MCF 10A (cell line): Measurements from ENCODE around the gene PDE6H. TPM values are rescaled to one million over a fixed set of nuclear protein-coding genes. Genes with fewer than 3 reads are reported as not detected.

Experiments
- BruUV-seq: library from RNA; stranded (reverse); fragments of 400-500 nt; replicated peaks from 2 replicates; lab custom pipeline; 2021; lab: Mats Ljungman, UMichigan
- CTCF ChIA-PET: fragments of 300-600 bp; sonication (Branson Sonifier 250); formaldehyde crosslinking; extraction: SDS; loops from one replicate; lab custom pipeline; 2021; ENCODE audit warnings: antibody characterized with exemption, inconsistent platforms; lab: Yijun Ruan, JAX
- POLR2A ChIA-PET: fragments of 300-600, 350-650 bp; sonication (Branson Sonifier 250); formaldehyde crosslinking; extraction: SDS; loops from one replicate; lab custom pipeline; 2020; ENCODE audit warnings: antibody characterized with exemption, inconsistent platforms; lab: Yijun Ruan, JAX
- DNase-seq: peaks from one replicate; pipeline ENCODE4 v3.0.0-alpha.2; 2018; ENCODE audit not compliant: unreplicated experiment
- H3K27ac Mint-ChIP-seq: one replicate; pipeline ENCODE4 v1.8.0; 2022; ENCODE audit warnings: mild to moderate bottlenecking, low read depth, mixed read lengths; ENCODE audit not compliant: unreplicated experiment
- H3K27me3 Mint-ChIP-seq: one replicate; pipeline ENCODE4 v1.8.0; 2022; ENCODE audit warnings: mixed read lengths; ENCODE audit not compliant: insufficient read depth, unreplicated experiment
- H3K36me3 Mint-ChIP-seq: one replicate; pipeline ENCODE4 v1.8.0; 2022; ENCODE audit warnings: mild to moderate bottlenecking, moderate library complexity, mixed read lengths; ENCODE audit not compliant: insufficient read depth, unreplicated experiment
- H3K4me1 Mint-ChIP-seq: one replicate; pipeline ENCODE4 v1.8.0; 2022; ENCODE audit warnings: mixed read lengths; ENCODE audit not compliant: insufficient read depth, unreplicated experiment
- H3K4me3 Mint-ChIP-seq: one replicate; pipeline ENCODE4 v1.8.0; 2022; ENCODE audit warnings: mild to moderate bottlenecking, moderate library complexity, mixed read lengths; ENCODE audit not compliant: unreplicated experiment
- H3K9me3 Mint-ChIP-seq: one replicate; pipeline ENCODE4 v1.8.0; 2022; ENCODE audit warnings: mixed read lengths; ENCODE audit not compliant: unreplicated experiment
- CTCF ChIP-seq: fragments of 200-600 bp; IDR thresholded peaks from one replicate; pipeline ENCODE4 v1.8.0; 2022; ENCODE audit warnings: antibody characterized with exemption, mild to moderate bottlenecking; ENCODE audit not compliant: unreplicated experiment
- intact Hi-C: fragments of 100-400 bp; cut with micrococcal nuclease; formaldehyde crosslinking; loops from 2 replicates; pipeline ENCODE4 v1.14.1; 2022
- total RNA-seq: library from RNA; stranded (reverse); gene quantifications from 2 replicates; pipeline ENCODE4 v1.2.3, GENCODE V29; 2022

The PDE6H gene
- total RNA-seq, 1 experiment from 2014 or later = not detected

- ChIA-PET CTCF (interaction anchor here (0.7 to 1.3 kb wide), 5 partner anchors 75 to 575 kb away, joined by 3 to 5 read pairs (median 4); no protein-coding TSS in a partner anchor), POLR2A (interaction anchor here (0.7 to 1.2 kb wide), 3 partner anchors 10 to 160 kb away, joined by 3 to 4 read pairs (median 4); partner anchors contain the start of gene PDE6H)
- Mint-ChIP-seq H3K36me3 (no peaks in the 10 kb centered on the region), H3K4me1 (peaks cover 24% of the 10 kb centered on the region), H3K4me3 (no peak overlapping the region), H3K27me3 (no peaks in the 10 kb centered on the region), H3K9me3 (no peaks in the 10 kb centered on the region), H3K27ac (no peak overlapping the region)
- no TSS peak for BruUV-seq
- intact Hi-C loops = no loop called here
- no peak for TF ChIP-seq CTCF
- DNase-seq = no peak
Measured at GRCh38 chr12:14957551-14958168, 15.2 kb upstream of the PDE6H start.

GRCh38 chr12:14958361-14959125, 14.3 kb upstream of the PDE6H start:
- no TSS peak for BruUV-seq
- ChIA-PET POLR2A (interaction anchor here (1.0 to 1.2 kb wide), 2 partner anchors 10 to 15 kb away, joined by 4 read pairs; partner anchors contain the start of gene PDE6H), CTCF (interaction anchor here (0.7 kb wide), 1 partner anchor 113 kb away, joined by 3 read pairs; no protein-coding TSS in a partner anchor)
- DNase-seq = no peak
- Mint-ChIP-seq H3K4me3 (no peak overlapping the region), H3K27me3 (no peaks in the 10 kb centered on the region), H3K4me1 (peaks cover 22% of the 10 kb centered on the region), H3K36me3 (no peaks in the 10 kb centered on the region), H3K9me3 (no peaks in the 10 kb centered on the region), H3K27ac (no peak overlapping the region)
- intact Hi-C loops = no loop called here
- TF ChIP-seq CTCF = no peak

GRCh38 chr12:14959126-14959440, 13.8 kb upstream of the PDE6H start:
- no peak for TF ChIP-seq CTCF
- Mint-ChIP-seq H3K4me1 (peaks cover 17% of the 10 kb centered on the region), H3K9me3 (no peaks in the 10 kb centered on the region), H3K36me3 (no peaks in the 10 kb centered on the region), H3K27me3 (no peaks in the 10 kb centered on the region), H3K4me3 (no peak overlapping the region), H3K27ac (no peak overlapping the region)
- POLR2A ChIA-PET = no interaction called here
- CTCF ChIA-PET = interaction anchor here (0.6 to 0.7 kb wide), 3 partner anchors 30 to 106 kb away, joined by 3 to 10 read pairs (median 4); no protein-coding TSS in a partner anchor
- DNase-seq = no peak
- BruUV-seq = no TSS peak
- intact Hi-C loops = no loop called here

GRCh38 chr12:14959463-14959862, 13.4 kb upstream of the PDE6H start:
- H3K27me3 Mint-ChIP-seq = no peaks in the 10 kb centered on the region
- no peaks in the 10 kb centered on the region for H3K9me3 Mint-ChIP-seq
- no peak for DNase-seq
- H3K4me3 Mint-ChIP-seq = no peak overlapping the region
- no peak overlapping the region for H3K27ac Mint-ChIP-seq
- CTCF ChIA-PET = interaction anchor here (0.6 to 0.7 kb wide), 3 partner anchors 30 to 107 kb away, joined by 3 to 10 read pairs (median 4); no protein-coding TSS in a partner anchor
- intact Hi-C loops = no loop called here
- peaks cover 17% of the 10 kb centered on the region for H3K4me1 Mint-ChIP-seq
- no peak for TF ChIP-seq CTCF
- H3K36me3 Mint-ChIP-seq = no peaks in the 10 kb centered on the region
- BruUV-seq = no TSS peak
- POLR2A ChIA-PET = no interaction called here
